HepG2 (cell line): ENCODE results near the gene EPHX1. TPM values are rescaled to one million over a fixed set of nuclear protein-coding genes. Genes with fewer than 3 reads are reported as not detected.

Source experiments
- CHD2 ChIP-seq: IDR thresholded peaks from 2 replicates; pipeline ENCODE4 v1.6.1; 2011; ENCODE audit warnings: low read depth, low read length, improper control_type of control experiment
- ELF1 ChIP-seq: sonication (generic); formaldehyde crosslinking; IDR thresholded peaks from 2 replicates; pipeline ENCODE4 v1.4.0; 2020; ENCODE audit warnings: missing genetic modification reagents
- HNRNPL ChIP-seq: fragments of 200-400 bp; formaldehyde crosslinking; IDR thresholded peaks from 2 replicates; pipeline ENCODE4 v1.6.1; 2017; ENCODE audit warnings: mild to moderate bottlenecking, low read depth, low read length
- HOXA9 ChIP-seq: sonication (generic); formaldehyde crosslinking; IDR thresholded peaks from 2 replicates; pipeline ENCODE4 v1.8.1; 2022; ENCODE audit warnings: missing genetic modification reagents, mild to moderate bottlenecking, moderate library complexity, borderline replicate concordance
- KDM1A ChIP-seq: IDR thresholded peaks from 2 replicates; pipeline ENCODE4 v1.6.1; 2016; ENCODE audit warnings: missing compliant biosample characterization
- KDM6A ChIP-seq: IDR thresholded peaks from 2 replicates; pipeline ENCODE4 v1.6.1; 2016; ENCODE audit warnings: low read depth
- MAFF ChIP-seq: IDR thresholded peaks from 2 replicates; pipeline ENCODE4 v1.6.1; 2011; ENCODE audit warnings: low read depth, low read length, improper control_type of control experiment
- MIXL1 ChIP-seq: IDR thresholded peaks from 2 replicates; pipeline ENCODE4 v1.6.1; 2016
- MTF1 ChIP-seq: sonication (generic); formaldehyde crosslinking; IDR thresholded peaks from 2 replicates; pipeline ENCODE4 v1.5.0; 2020; ENCODE audit warnings: missing genetic modification reagents
- NFKBIZ ChIP-seq: IDR thresholded peaks from 2 replicates; pipeline ENCODE4 v1.6.1; 2018; ENCODE audit warnings: missing genetic modification reagents, missing compliant biosample characterization
- PPARG ChIP-seq: conservative IDR thresholded peaks from 2 replicates; pipeline ENCODE4 v1.6.1; 2016; ENCODE audit warnings: missing biosample characterization, missing genetic modification reagents
- RELA ChIP-seq: sonication (generic); formaldehyde crosslinking; IDR thresholded peaks from 2 replicates; pipeline ENCODE4 v1.4.0; 2020; ENCODE audit warnings: missing genetic modification reagents
- SRSF9 ChIP-seq: fragments of 200-400 bp; formaldehyde crosslinking; IDR thresholded peaks from 2 replicates; pipeline ENCODE4 v1.6.1; 2018; ENCODE audit warnings: borderline replicate concordance, mild to moderate bottlenecking, low read depth, low read length; ENCODE audit not compliant: insufficient read depth, poor library complexity, severe bottlenecking
- SYNCRIP ChIP-seq: fragments of 200-400 bp; formaldehyde crosslinking; IDR thresholded peaks from 2 replicates; pipeline ENCODE4 v1.6.1; 2018; ENCODE audit warnings: mild to moderate bottlenecking, low read depth, low read length; ENCODE audit not compliant: insufficient read depth
- TEAD2 ChIP-seq: sonication (generic); formaldehyde crosslinking; IDR thresholded peaks from 2 replicates; pipeline ENCODE4 v1.9.0; 2021; ENCODE audit warnings: missing genetic modification reagents
- ZBTB38 ChIP-seq: sonication (generic); formaldehyde crosslinking; IDR thresholded peaks from 2 replicates; pipeline ENCODE4 v1.5.1; 2020; ENCODE audit warnings: mild to moderate bottlenecking, missing genetic modification reagents
- ZNF17 ChIP-seq: sonication (generic); formaldehyde crosslinking; IDR thresholded peaks from 2 replicates; pipeline ENCODE4 v1.5.0; 2020; ENCODE audit warnings: mild to moderate bottlenecking, missing genetic modification reagents
- ZNF451 ChIP-seq: sonication (generic); formaldehyde crosslinking; IDR thresholded peaks from 2 replicates; pipeline ENCODE4 v1.5.0; 2020; ENCODE audit warnings: mild to moderate bottlenecking, missing genetic modification reagents
- ZNF562 ChIP-seq: sonication (generic); formaldehyde crosslinking; IDR thresholded peaks from 2 replicates; pipeline ENCODE4 v1.8.0; 2022; ENCODE audit warnings: missing genetic modification reagents, borderline replicate concordance
- ZNF709 ChIP-seq: sonication (generic); formaldehyde crosslinking; IDR thresholded peaks from 2 replicates; pipeline ENCODE4 v1.5.0; 2020; ENCODE audit warnings: mild to moderate bottlenecking, missing genetic modification reagents
- polyA plus RNA-seq, 8 experiments: library from polyadenylated mRNA; depleted of rRNA in 3 of 8; stranded (reverse) in 7 of 8; unstranded in 1 of 8; fragments of >200 nt; fragmentation: Illumina TruSeq in 4 of 8; extraction: Trizol in 4 of 8; gene quantifications; 2 replicates each; pipeline versions ENCODE4 v1.2.1 to v1.2.3, GENCODE V29; 2011 to 2016; ENCODE audit warnings: low read depth in 4 of 8, missing spikeins in 1 of 8, mixed read lengths in 1 of 8; ENCODE audit not compliant: insufficient read depth in 1 of 8
- total RNA-seq, 5 experiments: library from RNA; depleted of rRNA; stranded (reverse); fragments of >200 nt; fragmentation: Illumina TruSeq; extraction: Trizol; gene quantifications; 2 replicates each; pipeline ENCODE4 v1.2.3, GENCODE V29; 2016; ENCODE audit warnings: low read depth in 1 of 5
- TF ChIP-seq, protein P1 (sequence below): sonication (generic); formaldehyde crosslinking; conservative IDR thresholded peaks from 2 replicates; pipeline ENCODE4 v1.4.0; 2020; ENCODE audit warnings: missing genetic modification reagents
- TF ChIP-seq, protein P2 (sequence below): sonication (generic); formaldehyde crosslinking; IDR thresholded peaks from 2 replicates; pipeline ENCODE4 v1.5.0; 2020; ENCODE audit warnings: missing genetic modification reagents
- TF ChIP-seq, protein P3 (sequence below): sonication (generic); formaldehyde crosslinking; IDR thresholded peaks from 2 replicates; pipeline ENCODE4 v1.5.1; 2020; ENCODE audit warnings: mild to moderate bottlenecking, missing genetic modification reagents, borderline replicate concordance
- TF ChIP-seq, protein P4 (sequence below): sonication (generic); formaldehyde crosslinking; IDR thresholded peaks from 2 replicates; pipeline ENCODE4 v1.4.0; 2020; ENCODE audit warnings: mild to moderate bottlenecking, low read depth, missing genetic modification reagents
- TF ChIP-seq, protein P5 (sequence below): sonication (generic); formaldehyde crosslinking; conservative IDR thresholded peaks from 2 replicates; pipeline ENCODE4 v1.8.0; 2022; ENCODE audit warnings: low read depth, missing genetic modification reagents

EPHX1 gene
- total and polyA plus RNA-seq, 2 of the 13 experiments (the other 11 are each of a cell fraction or from before 2014, with no cell fraction given) = 27.7 to 36.5 TPM

DNA sequence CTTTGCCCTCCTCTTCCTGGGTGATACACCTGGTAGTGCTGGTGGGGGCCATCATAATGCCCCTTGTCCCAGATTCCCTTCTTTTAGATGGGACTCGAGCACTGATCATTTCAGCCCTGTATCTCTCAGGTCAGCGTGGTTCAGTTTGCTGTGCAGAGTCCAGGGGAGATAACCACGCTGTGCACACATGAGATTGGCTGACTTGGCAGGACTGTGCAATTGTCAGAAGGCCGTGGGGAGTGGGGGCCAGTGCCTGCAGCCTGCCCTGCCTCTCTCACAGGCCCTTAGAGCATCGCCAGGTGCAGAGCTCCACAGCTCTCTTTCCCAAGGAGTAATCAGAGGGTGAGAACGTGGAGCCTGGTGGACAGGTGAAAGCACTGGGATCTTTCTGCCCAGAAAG is 15.2 kb downstream of the EPHX1 start (continued):
- TF ChIP-seq, protein P1, sequence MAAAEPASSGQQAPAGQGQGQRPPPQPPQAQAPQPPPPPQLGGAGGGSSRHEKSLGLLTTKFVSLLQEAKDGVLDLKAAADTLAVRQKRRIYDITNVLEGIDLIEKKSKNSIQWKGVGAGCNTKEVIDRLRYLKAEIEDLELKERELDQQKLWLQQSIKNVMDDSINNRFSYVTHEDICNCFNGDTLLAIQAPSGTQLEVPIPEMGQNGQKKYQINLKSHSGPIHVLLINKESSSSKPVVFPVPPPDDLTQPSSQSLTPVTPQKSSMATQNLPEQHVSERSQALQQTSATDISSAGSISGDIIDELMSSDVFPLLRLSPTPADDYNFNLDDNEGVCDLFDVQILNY (CRISPR knock-in tag) = no peak
- TF ChIP-seq, protein P2, sequence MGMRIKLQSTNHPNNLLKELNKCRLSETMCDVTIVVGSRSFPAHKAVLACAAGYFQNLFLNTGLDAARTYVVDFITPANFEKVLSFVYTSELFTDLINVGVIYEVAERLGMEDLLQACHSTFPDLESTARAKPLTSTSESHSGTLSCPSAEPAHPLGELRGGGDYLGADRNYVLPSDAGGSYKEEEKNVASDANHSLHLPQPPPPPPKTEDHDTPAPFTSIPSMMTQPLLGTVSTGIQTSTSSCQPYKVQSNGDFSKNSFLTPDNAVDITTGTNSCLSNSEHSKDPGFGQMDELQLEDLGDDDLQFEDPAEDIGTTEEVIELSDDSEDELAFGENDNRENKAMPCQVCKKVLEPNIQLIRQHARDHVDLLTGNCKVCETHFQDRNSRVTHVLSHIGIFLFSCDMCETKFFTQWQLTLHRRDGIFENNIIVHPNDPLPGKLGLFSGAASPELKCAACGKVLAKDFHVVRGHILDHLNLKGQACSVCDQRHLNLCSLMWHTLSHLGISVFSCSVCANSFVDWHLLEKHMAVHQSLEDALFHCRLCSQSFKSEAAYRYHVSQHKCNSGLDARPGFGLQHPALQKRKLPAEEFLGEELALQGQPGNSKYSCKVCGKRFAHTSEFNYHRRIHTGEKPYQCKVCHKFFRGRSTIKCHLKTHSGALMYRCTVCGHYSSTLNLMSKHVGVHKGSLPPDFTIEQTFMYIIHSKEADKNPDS (CRISPR knock-in tag) = no peak
- no peak for TF ChIP-seq SYNCRIP
- no peak for TF ChIP-seq MTF1 (CRISPR knock-in tag)
- no peak for TF ChIP-seq ZNF709 (CRISPR knock-in tag)
- TF ChIP-seq, protein P3, sequence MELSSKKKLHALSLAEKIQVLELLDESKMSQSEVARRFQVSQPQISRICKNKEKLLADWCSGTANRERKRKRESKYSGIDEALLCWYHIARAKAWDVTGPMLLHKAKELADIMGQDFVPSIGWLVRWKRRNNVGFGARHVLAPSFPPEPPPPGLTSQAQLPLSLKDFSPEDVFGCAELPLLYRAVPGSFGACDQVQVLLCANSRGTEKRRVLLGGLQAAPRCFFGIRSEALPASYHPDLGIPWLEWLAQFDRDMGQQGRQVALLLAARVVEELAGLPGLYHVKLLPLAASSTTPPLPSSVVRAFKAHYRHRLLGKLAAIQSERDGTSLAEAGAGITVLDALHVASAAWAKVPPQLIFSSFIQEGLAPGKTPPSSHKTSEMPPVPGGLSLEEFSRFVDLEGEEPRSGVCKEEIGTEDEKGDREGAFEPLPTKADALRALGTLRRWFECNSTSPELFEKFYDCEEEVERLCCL = no peak
- no peak for TF ChIP-seq ZBTB38 (CRISPR knock-in tag)
- TF ChIP-seq SRSF9 = no peak
- TF ChIP-seq TEAD2 (CRISPR knock-in tag) = no peak
- TF ChIP-seq RELA = no peak
- TF ChIP-seq ZNF17 = no peak
- TF ChIP-seq KDM1A (CRISPR knock-in tag) = 0 out of 2 replicates have a peak, but pooled peaks have one; percentile 59
- no peak for TF ChIP-seq ZNF562 (CRISPR knock-in tag)
- no peak for TF ChIP-seq ELF1 (CRISPR knock-in tag)
- 0 out of 2 replicates have a peak, but pooled peaks have one; percentile 43 for TF ChIP-seq KDM6A
- TF ChIP-seq, protein P4, sequence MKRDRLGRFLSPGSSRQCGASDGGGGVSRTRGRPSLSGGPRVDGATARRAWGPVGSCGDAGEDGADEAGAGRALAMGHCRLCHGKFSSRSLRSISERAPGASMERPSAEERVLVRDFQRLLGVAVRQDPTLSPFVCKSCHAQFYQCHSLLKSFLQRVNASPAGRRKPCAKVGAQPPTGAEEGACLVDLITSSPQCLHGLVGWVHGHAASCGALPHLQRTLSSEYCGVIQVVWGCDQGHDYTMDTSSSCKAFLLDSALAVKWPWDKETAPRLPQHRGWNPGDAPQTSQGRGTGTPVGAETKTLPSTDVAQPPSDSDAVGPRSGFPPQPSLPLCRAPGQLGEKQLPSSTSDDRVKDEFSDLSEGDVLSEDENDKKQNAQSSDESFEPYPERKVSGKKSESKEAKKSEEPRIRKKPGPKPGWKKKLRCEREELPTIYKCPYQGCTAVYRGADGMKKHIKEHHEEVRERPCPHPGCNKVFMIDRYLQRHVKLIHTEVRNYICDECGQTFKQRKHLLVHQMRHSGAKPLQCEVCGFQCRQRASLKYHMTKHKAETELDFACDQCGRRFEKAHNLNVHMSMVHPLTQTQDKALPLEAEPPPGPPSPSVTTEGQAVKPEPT = no peak
- no peak for TF ChIP-seq NFKBIZ (CRISPR knock-in tag)
- peak; percentile 69 for TF ChIP-seq MIXL1 (CRISPR knock-in tag)
- no peak for TF ChIP-seq HOXA9
- no peak for TF ChIP-seq HNRNPL
- TF ChIP-seq, protein P5, sequence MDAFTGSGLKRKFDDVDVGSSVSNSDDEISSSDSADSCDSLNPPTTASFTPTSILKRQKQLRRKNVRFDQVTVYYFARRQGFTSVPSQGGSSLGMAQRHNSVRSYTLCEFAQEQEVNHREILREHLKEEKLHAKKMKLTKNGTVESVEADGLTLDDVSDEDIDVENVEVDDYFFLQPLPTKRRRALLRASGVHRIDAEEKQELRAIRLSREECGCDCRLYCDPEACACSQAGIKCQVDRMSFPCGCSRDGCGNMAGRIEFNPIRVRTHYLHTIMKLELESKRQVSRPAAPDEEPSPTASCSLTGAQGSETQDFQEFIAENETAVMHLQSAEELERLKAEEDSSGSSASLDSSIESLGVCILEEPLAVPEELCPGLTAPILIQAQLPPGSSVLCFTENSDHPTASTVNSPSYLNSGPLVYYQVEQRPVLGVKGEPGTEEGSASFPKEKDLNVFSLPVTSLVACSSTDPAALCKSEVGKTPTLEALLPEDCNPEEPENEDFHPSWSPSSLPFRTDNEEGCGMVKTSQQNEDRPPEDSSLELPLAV = no peak
- TF ChIP-seq CHD2 = no peak
- TF ChIP-seq PPARG (CRISPR knock-in tag) = peak; percentile 97
- peak; percentile 79 for TF ChIP-seq MAFF
- no peak for TF ChIP-seq ZNF451 (CRISPR knock-in tag)
